DOHH2 (cell line): ENCODE measurements around the gene METTL21C.

ENCODE experiments used
- H3F3A ChIP-seq: fragments of 200-600 bp; sonication (generic), shearing (Covaris generic); 2 replicates; pipeline ENCODE4 v1.6.0; 2016; ENCODE audit warnings: antibody characterized with exemption, mild to moderate bottlenecking; ENCODE audit not compliant: control insufficient read depth, insufficient read depth
- H3K27ac ChIP-seq: fragments of 200-600 bp; sonication (generic); 2 replicates; pipeline ENCODE4 v1.5.1; 2014; ENCODE audit warnings: low read depth, mild to moderate bottlenecking, low read length, moderate library complexity
- H3K27me3 ChIP-seq: fragments of 200-600 bp; sonication (generic); 2 replicates; pipeline ENCODE4 v1.6.1; 2014; ENCODE audit warnings: mild to moderate bottlenecking, low read length, mixed read lengths; ENCODE audit not compliant: control insufficient read depth
- H3K36me3 ChIP-seq: fragments of 200-600 bp; sonication (generic); 2 replicates; pipeline ENCODE4 v1.6.1; 2014; ENCODE audit warnings: mild to moderate bottlenecking, low read length, moderate library complexity, mixed read lengths; ENCODE audit not compliant: control insufficient read depth
- H3K4me1 ChIP-seq: fragments of 200-600 bp; sonication (generic); 2 replicates; pipeline ENCODE4 v1.6.1; 2014; ENCODE audit warnings: mild to moderate bottlenecking, low read length, mixed read lengths; ENCODE audit not compliant: control insufficient read depth
- H3K4me2 ChIP-seq: fragments of 200-600 bp; sonication (generic); 2 replicates; pipeline ENCODE4 v1.6.0; 2014; ENCODE audit warnings: mild to moderate bottlenecking, low read length, moderate library complexity
- H3K4me3 ChIP-seq: fragments of 200-600 bp; sonication (generic); 2 replicates; pipeline ENCODE4 v1.5.1; 2014; ENCODE audit warnings: mild to moderate bottlenecking, low read length, mixed read lengths
- H3K79me2 ChIP-seq: fragments of 200-600 bp; sonication (generic); 2 replicates; pipeline ENCODE4 v1.6.1; 2014; ENCODE audit warnings: mild to moderate bottlenecking, low read length, mixed read lengths; ENCODE audit not compliant: control insufficient read depth
- H3K9me2 ChIP-seq: fragments of 200-600 bp; sonication (generic); replicated peaks from 2 replicates; pipeline ENCODE4 v1.6.1; 2014; ENCODE audit warnings: mild to moderate bottlenecking, low read length, mixed read lengths; ENCODE audit not compliant: control insufficient read depth
- H3K9me3 ChIP-seq: fragments of 200-600 bp; sonication (generic); 2 replicates; pipeline ENCODE4 v1.6.1; 2014; ENCODE audit warnings: antibody characterized with exemption, low read length, mixed read lengths; ENCODE audit not compliant: control insufficient read depth, insufficient read depth
- H4K20me1 ChIP-seq: fragments of 200-600 bp; sonication (generic); 2 replicates; pipeline ENCODE4 v1.6.0; 2014; ENCODE audit warnings: low read depth, mild to moderate bottlenecking, antibody characterized with exemption, low read length, moderate library complexity; ENCODE audit not compliant: control insufficient read depth, insufficient read depth
- CTCF ChIP-seq: fragments of 200-600 bp; sonication (generic); IDR thresholded peaks from one replicate; pipeline ENCODE4 v1.5.1; 2014; ENCODE audit warnings: antibody characterized with exemption, mild to moderate bottlenecking, low read depth, low read length; ENCODE audit not compliant: poor library complexity, severe bottlenecking
- EZH2phosphoT487 ChIP-seq: fragments of 200-600 bp; sonication (generic); IDR thresholded peaks from 2 replicates; pipeline ENCODE4 v1.6.1; 2017; ENCODE audit warnings: borderline replicate concordance, mild to moderate bottlenecking, antibody characterized with exemption, low read length, moderate library complexity, mixed read lengths

The METTL21C gene

GRCh38 chr13:102688306-102688973, 6.4 kb downstream of the METTL21C start:
- Histone ChIP-seq H3K4me2 (no peak overlapping the region), H3K4me3 (no peak overlapping the region), H3K27ac (no peak overlapping the region), H3K9me3 (no peaks in the 10 kb centered on the region), H4K20me1 (no peaks in the 10 kb centered on the region), H3F3A (no peaks in the 10 kb centered on the region), H3K9me2 (no peaks in the 10 kb centered on the region), H3K36me3 (no peaks in the 10 kb centered on the region), H3K27me3 (peaks cover 10% of the 10 kb centered on the region; the same call in 1 of the 2 replicates), H3K79me2 (no peaks in the 10 kb centered on the region), H3K4me1 (no peaks in the 10 kb centered on the region)
- TF ChIP-seq CTCF (no peak), EZH2phosphoT487 (no peak)

- no peak for TF ChIP-seq CTCF
- TF ChIP-seq EZH2phosphoT487 = no peak
Observed at GRCh38 chr13:102687520-102687919, 7.3 kb downstream of the METTL21C start.

GRCh38 chr13:102686024-102686423, 8.8 kb downstream of the METTL21C start:
- TF ChIP-seq CTCF (no peak), EZH2phosphoT487 (no peak)
- Histone ChIP-seq H3K9me3 (no peaks in the 10 kb centered on the region), H3K27me3 (peaks cover 3% of the 10 kb centered on the region; the same call in 1 of the 2 replicates), H3K79me2 (no peaks in the 10 kb centered on the region), H3K36me3 (no peaks in the 10 kb centered on the region), H4K20me1 (no peaks in the 10 kb centered on the region), H3K4me2 (no peak overlapping the region), H3K4me3 (no peak overlapping the region), H3F3A (peaks cover 8% of the 10 kb centered on the region; the same call in 1 of the 2 replicates), H3K9me2 (no peaks in the 10 kb centered on the region), H3K27ac (no peak overlapping the region), H3K4me1 (peaks cover 1% of the 10 kb centered on the region; the same call in 1 of the 2 replicates)

More at GRCh38 chr13:102687520-102687919, 7.3 kb downstream of the METTL21C start:
- H3K9me3 ChIP-seq = no peaks in the 10 kb centered on the region
- no peak overlapping the region for H3K27ac ChIP-seq
- no peaks in the 10 kb centered on the region for H4K20me1 ChIP-seq
- no peaks in the 10 kb centered on the region for H3K9me2 ChIP-seq
- no peak overlapping the region for H3K4me3 ChIP-seq
- no peak overlapping the region for H3K4me2 ChIP-seq
- H3K4me1 ChIP-seq = no peaks in the 10 kb centered on the region
- no peaks in the 10 kb centered on the region for H3K36me3 ChIP-seq
- H3K79me2 ChIP-seq = no peaks in the 10 kb centered on the region
- H3F3A ChIP-seq = no peaks in the 10 kb centered on the region
- H3K27me3 ChIP-seq = peaks cover 4% of the 10 kb centered on the region; the same call in 1 of the 2 replicates
